Measurements from ENCODE around the gene TULP1.

GRCh38 chr6:35474131-35474941 is 38.4 kb downstream of the TULP1 start:
- TF ChIP-seq EZH2 (IDR thresholded peaks at IDR 0.05; ENCODE audit: insufficient read depth, poor library complexity, severe bottlenecking) (no peak), EZH2phosphoT487 (IDR thresholded peaks at IDR 0.05; ENCODE audit: insufficient read depth, low read depth) (no peak)
